ENCODE measurements around the gene RGS7.

- TF ChIP-seq CTCF (optimal IDR thresholded peaks at IDR 0.05 in 1 of 3, IDR thresholded peaks at IDR 0.05 in 1 of 3, conservative IDR thresholded peaks at IDR 0.05 in 1 of 3; ENCODE audit: extremely low read depth in 1 of 3, insufficient read depth in 2 of 3, low read length in 3 of 3), result no peak
- TF ChIP-seq EZH2 (IDR thresholded peaks at IDR 0.05; ENCODE audit: low read length), result no peak
Measured at GRCh38 chr1:240833075-240833474, 523.9 kb downstream of the RGS7 start.

Measured in keratinocyte (primary cell).